Renal cortex interstitium (tissue), 11 donors: ENCODE data around the gene NCEH1. TPM values are rescaled to one million over a fixed set of nuclear protein-coding genes. Genes with fewer than 3 reads are reported as not detected.
"Not testable (repeated sequence)": the region's sequence is repeated elsewhere in the genome, so short reads cannot be mapped to it uniquely, and the experiment has no call there.

Source experiments
- DNase-seq, 11 donors: peaks; one replicate each; pipeline ENCODE4 v3.0.0-alpha.2; 2013; ENCODE audit warnings: low read depth in 9 of 11, low spot score in 4 of 11; ENCODE audit errors: extremely low read depth in 1 of 11
- polyA plus RNA-seq, 3 donors: library from polyadenylated mRNA; unstranded; fragments of 120-200 nt; gene quantifications; one replicate each; pipeline ENCODE4 v1.2.1, GENCODE V29; 2013; ENCODE audit not compliant: insufficient read length in 3 of 3

Gene NCEH1
- polyA plus RNA-seq, 3 donors: 3.2 to 5.9 (median 4.1) TPM

GRCh38 chr3:172604895-172605646 is 105.8 kb downstream of the NCEH1 start:
- no peak for DNase-seq

DNA sequence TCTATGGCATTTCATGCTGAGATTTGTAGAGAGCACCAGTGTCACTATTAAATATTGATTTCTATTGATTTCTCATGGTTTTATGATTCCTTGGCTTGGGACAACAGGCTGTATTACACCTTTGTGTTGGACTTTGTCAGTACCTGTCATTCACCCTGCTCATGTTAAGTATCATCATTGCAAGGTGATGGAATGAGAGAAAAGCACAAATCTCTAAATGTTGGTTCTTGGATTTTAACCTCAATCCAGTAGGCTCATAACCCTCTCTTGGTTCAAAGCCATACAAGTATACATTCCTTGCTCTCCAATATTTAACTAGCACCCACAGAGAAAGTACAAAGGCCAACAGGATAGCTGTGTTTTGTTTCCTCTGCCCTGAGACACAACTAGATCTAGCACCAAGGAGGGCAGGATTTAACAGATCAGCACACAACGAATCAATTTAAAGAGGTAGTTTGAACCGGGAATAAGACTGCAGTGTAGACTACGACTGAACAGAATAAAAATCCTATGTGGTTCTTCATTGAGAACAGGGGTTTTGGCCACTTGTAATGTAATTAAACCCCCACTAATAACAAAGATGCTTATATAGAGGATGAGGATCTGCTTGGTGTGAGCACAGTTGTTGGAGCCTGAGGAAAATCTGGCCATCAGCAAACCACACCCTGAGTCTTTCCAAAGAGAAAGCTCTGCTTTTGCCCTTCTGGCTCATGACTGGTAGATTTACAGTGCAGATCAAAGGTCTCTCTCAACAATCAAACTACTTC is 109.6 kb downstream of the NCEH1 start:
- DNase-seq: no peak

GRCh38 chr3:172600644-172601065 is 110.2 kb downstream of the NCEH1 start:
- no peak for DNase-seq

GRCh38 chr3:172598904-172599303 is 112.0 kb downstream of the NCEH1 start:
- DNase-seq: no peak

DNA sequence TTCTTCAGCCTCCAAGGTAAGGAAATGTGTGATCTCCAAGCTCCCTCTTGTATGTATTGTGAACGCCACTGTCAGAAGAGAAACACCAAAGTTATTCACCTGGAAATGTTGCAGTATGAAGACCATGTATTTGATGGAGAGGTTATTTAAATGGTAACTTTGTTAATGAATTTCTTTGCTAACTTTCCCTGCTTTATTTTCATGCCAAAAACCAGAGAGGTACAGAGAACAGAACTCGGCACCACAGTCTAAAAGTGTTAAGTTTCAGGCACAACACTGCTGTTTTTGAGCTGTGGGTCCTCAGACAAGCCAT is 114.5 kb downstream of the NCEH1 start:
- no peak for DNase-seq

DNA sequence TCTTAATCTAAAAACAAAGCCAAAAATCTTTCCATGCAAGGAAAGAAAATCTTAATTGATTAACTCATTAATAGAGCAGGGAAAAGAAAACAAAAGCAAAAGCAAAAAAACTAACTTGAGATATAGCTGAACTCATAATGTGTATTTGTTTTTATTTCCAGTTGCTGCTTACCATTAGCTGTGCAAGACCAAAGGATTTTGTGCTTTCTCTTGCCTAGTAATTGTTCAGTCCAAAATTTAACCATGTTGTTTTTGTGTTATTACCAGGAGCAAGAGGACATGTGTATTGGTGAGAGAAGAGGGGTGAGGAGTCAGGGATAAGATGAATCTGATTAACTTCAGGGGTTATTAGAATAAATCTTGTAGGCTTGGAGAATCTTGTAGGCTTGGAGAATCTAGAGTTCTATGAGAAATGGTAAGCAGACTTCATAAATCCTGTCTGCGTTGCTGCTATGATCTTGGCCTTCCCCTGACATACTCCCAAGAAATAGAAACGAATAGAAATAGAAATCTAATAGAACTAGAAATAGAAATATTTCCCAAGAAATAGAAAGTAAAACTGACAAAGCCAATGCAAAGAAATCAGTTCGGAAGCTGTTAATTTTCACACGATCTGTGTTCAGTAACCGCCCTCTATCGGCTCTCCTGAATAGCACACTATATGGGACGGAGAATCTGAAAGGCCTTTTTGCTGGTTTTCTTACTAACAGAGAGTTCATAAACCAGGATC is 115.0 kb downstream of the NCEH1 start:
- peak in 1 of 11 donors; percentile 38 for DNase-seq

DNA sequence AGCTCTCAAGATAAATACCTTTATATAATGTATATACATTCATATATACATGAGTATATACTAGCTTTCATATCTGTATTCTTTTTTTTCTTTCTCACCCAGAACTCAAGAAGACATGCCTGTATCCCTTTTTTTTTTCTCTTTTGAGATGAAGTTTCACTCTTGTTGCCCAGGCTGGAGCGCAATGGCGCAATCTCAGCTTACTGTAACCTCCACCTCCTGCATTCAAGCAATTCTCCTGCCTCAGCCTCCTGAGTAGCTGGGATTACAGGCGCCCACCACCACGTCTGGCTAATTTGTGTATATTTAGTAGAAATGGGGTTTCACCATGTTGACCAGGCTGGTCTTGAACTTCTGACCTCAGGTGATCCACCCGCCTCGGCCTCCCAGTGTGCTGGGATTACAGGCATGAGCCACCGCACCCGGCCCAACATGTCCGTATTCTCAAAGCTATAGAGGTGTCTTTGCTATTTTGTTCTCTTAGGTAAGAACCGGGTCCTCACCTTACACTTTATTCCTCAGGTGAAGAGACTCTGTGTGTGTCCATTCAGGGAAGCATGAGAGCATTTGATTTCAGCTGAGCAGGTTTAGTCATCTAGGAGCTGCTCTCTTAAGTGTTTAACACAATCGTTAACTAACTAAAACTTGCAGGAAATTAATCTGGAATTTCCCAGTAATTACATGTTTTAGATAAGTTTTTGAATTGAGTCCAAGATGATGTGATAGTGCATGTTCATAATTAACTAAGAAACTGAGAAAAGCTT is 115.8 kb downstream of the NCEH1 start:
- DNase-seq: not testable (repeated sequence)

DNA sequence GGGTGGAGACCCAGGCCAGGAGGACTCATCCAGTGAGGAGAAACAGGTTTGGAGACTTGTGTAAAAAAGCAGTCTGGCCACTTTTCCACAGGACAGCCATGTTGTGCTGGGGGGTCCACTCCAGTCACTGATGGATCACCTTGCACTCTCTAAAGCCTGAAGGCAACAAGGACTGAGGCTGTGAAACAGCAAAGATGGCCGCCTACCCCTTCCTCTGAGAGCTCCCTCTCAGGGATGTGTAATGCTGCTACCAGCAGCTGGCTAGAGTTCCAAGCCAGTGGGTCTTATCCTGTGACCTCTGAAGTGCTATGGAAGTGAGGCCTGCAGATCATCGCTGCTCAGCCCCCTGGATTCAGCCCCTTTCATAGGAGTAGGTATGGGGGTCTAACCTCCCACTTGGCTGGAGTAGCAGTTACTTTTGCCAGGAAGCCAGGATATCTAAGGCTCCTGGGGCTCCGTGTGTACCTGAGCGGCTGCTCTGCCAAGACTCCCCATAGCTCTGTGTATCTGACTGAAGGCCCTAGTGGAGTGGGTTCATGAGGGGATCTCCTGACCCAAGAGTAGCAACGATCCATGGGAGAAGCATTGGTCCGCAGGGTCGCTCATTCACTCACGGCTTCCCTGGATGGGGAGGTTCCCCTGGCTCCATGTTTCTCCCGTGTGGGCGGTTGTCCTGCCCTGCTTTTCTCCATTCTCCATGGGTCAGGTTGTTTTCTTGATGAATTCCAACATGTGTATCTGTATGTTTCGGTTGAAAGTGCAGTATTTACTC is 117.8 kb downstream of the NCEH1 start:
- no peak for DNase-seq

DNA sequence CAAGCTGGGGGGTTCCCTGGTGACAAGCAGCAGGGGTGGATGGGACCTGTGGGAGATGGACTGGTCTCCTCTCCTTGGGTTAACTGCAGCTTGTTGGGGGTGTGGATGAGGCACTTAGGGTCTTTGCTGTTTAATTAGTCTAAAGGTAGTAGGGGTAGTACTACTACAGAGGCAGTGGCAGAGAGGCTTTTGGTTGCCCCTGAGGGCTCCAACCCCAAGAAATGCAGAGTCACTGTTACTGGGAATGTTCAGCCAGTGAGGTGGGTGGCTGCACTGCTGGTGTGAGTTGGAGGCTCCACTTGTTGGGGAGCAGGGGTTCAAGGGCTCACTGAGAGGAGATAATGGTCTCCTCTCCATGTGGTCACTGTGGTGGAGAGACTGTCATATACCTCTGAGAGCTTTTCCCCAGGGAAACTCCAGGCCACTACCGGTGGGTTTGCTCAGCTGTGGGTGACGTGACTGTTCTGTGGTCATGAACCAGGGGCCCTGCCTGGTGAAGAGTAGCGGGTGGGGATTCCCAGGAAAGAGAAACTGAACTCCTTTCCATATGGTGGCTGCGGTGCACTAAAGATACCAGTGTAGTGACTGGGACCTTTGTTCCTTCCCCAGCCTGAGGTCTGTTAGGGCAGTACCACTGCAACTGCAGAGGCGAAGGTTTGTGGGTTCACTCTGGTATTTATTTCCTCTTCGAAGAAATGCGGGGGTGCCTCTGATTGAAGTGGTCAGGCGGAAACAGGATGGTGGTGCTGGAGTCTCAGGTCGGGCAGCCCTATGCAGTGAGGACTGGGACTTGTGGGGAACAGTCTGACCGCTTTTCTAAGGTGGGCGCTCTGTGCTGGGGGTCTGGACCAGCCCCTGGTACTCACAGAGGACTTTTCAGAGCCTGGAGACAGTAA is 118.7 kb downstream of the NCEH1 start:
- DNase-seq: no peak

DNA sequence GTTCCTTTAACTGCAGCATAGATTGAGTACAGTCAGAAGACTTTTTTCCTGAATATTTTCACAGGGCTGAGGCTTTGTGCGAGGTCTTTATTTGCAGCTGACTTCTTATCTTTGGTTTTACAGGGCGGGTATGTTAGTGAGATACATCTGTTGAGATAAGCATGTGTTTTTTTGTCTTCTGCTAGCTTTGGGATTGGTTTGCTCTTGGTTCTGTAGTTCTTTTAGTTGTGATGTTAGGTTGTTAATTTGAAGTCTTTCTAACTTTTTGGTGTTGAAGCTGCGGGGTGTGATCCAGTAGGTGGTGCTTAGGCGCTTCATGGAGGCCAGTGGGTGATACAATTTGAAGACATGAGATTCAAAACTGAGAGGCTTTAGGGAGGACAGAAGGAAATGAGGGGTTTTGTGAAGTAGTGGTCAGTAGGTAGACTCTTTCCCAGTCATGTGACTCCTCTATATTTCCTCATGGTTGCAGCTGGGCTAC is 119.7 kb downstream of the NCEH1 start:
- no peak for DNase-seq

- DNase-seq: no peak
Observed at GRCh38 chr3:172586436-172586835, 124.4 kb downstream of the NCEH1 start.

- DNase-seq: no peak
Observed at GRCh38 chr3:172585954-172586353, 124.9 kb downstream of the NCEH1 start.

- DNase-seq: no peak
Observed at GRCh38 chr3:172582712-172583111, 128.2 kb downstream of the NCEH1 start.

DNA sequence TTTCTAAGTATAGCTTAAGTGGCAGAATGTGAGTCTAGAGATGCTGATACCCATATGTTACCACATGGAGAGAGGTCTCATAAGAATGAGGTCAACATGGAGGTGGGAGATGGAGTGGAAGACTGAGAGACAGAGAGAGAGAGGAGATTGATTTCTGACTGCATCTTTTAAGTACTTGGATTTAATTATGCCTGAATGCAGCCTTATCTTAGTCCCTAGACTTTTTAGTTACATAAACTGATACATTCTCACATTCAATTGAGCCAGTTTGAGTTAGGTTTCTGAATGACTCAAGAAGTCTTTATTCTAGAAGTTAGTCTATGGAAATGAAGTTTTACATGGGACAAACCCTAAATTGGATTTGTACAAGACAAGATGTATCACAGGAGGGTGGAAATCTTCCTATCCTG is 129.1 kb downstream of the NCEH1 start:
- DNase-seq: no peak

GRCh38 chr3:172580680-172581401 is 130.0 kb downstream of the NCEH1 start:
- DNase-seq: no peak
